ENCODE measurements around the gene PDE4B.

The PDE4B gene

GRCh38 chr1:66182551-66183178 is 390.0 kb downstream of the PDE4B start:
- no peak for DNase-seq (ENCODE audit: low read depth in 2 of 2)

- DNase-seq (ENCODE audit: low read depth in 2 of 2): no peak
Measured at GRCh38 chr1:66183400-66183799, 390.7 kb downstream of the PDE4B start.

GRCh38 chr1:66197120-66197519 is 404.4 kb downstream of the PDE4B start:
- DNase-seq (ENCODE audit: low read depth in 2 of 2): no peak

- no peak for DNase-seq (ENCODE audit: low read depth in 2 of 2)
Measured at GRCh38 chr1:66197785-66198184, 405.1 kb downstream of the PDE4B start.

GRCh38 chr1:66206563-66207144 is 414.0 kb downstream of the PDE4B start:
- no peak for DNase-seq (ENCODE audit: low read depth in 2 of 2)

GRCh38 chr1:66207484-66207883 is 414.8 kb downstream of the PDE4B start:
- DNase-seq (ENCODE audit: low read depth in 2 of 2): no peak

GRCh38 chr1:66208632-66209031 is 415.9 kb downstream of the PDE4B start:
- DNase-seq (ENCODE audit: low read depth in 2 of 2): no peak

- DNase-seq (ENCODE audit: low read depth in 2 of 2): no peak
Measured at GRCh38 chr1:66210635-66211244, 418.0 kb downstream of the PDE4B start.

- DNase-seq (ENCODE audit: low read depth in 2 of 2): no peak
Measured at GRCh38 chr1:66211521-66211920, 418.8 kb downstream of the PDE4B start.

GRCh38 chr1:66213491-66213890 is 420.8 kb downstream of the PDE4B start:
- DNase-seq (ENCODE audit: low read depth in 2 of 2): no peak

GRCh38 chr1:66214901-66215300 is 422.2 kb downstream of the PDE4B start:
- no peak for DNase-seq (ENCODE audit: low read depth in 2 of 2)

- DNase-seq (ENCODE audit: low read depth in 2 of 2): no peak
Measured at GRCh38 chr1:66217021-66217420, 424.3 kb downstream of the PDE4B start.

GRCh38 chr1:66217561-66217960 is 424.9 kb downstream of the PDE4B start:
- no peak for DNase-seq (ENCODE audit: low read depth in 2 of 2)

GRCh38 chr1:66220477-66220876 is 427.8 kb downstream of the PDE4B start:
- DNase-seq (ENCODE audit: low read depth in 2 of 2): no peak

GRCh38 chr1:66223681-66224080 is 431.0 kb downstream of the PDE4B start:
- no peak for DNase-seq (ENCODE audit: low read depth in 2 of 2)

- DNase-seq (ENCODE audit: low read depth in 2 of 2): no peak
Measured at GRCh38 chr1:66226985-66227384, 434.3 kb downstream of the PDE4B start.

- DNase-seq (ENCODE audit: low read depth in 2 of 2): no peak
Measured at GRCh38 chr1:66227966-66228365, 435.3 kb downstream of the PDE4B start.

GRCh38 chr1:66231217-66231616 is 438.5 kb downstream of the PDE4B start:
- DNase-seq (ENCODE audit: low read depth in 2 of 2): no peak

- DNase-seq (ENCODE audit: low read depth in 2 of 2): no peak
Measured at GRCh38 chr1:66231681-66232463, 439.2 kb downstream of the PDE4B start.

GRCh38 chr1:66237042-66237441 is 444.3 kb downstream of the PDE4B start:
- DNase-seq (ENCODE audit: low read depth in 2 of 2): no peak

GRCh38 chr1:66237722-66238479 is 445.2 kb downstream of the PDE4B start:
- no peak for DNase-seq (ENCODE audit: low read depth in 2 of 2)

- no peak for DNase-seq (ENCODE audit: low read depth in 2 of 2)
Measured at GRCh38 chr1:66239834-66240233, 447.1 kb downstream of the PDE4B start.

Data from stimulated activated CD8-positive, alpha-beta memory T cell treated with anti-CD3 and anti-CD28 coated beads, Interleukin-2, amount 100 ng/mL, for 1 hour (primary cell).